ENCODE measurements around the gene FOXD4L5.
"Not testable (repeated sequence)": the region's sequence is repeated elsewhere in the genome, so short reads cannot be mapped to it uniquely, and the experiment has no call there.

DNA sequence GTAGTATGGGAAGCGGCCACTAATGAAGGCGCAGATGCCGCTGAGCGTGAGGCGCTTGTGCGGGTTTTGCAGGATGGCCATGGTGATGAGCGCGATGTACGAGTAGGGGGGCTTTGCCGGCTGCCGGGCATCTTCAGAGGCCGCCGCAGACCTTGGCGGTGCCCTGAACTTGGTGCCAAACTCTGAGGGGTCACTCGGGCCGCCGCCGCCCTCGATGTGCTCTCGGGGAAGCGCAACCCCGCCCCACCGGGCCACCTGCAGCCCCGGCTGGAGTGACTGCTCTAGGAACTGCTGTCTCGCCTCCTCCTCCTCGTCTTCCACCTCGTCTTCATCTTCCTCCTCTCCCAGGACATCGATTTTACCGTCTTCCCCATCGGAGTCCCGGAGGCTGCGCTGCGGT, 1.1 kb downstream of the FOXD4L5 start:
- not testable (repeated sequence) for TF ChIP-seq EP300 (IDR thresholded peaks at IDR 0.05; ENCODE audit: low read length); KDM1A (IDR thresholded peaks at IDR 0.05); SPI1 (IDR thresholded peaks at IDR 0.05; ENCODE audit: borderline replicate concordance, low read depth, low read length); ATF2 (CRISPR knock-in tag; IDR thresholded peaks at IDR 0.05); SIN3B (IDR thresholded peaks at IDR 0.05; ENCODE audit: low read depth); TEAD2 (tag; IDR thresholded peaks at IDR 0.05); MTF1 (CRISPR knock-in tag; IDR thresholded peaks at IDR 0.05; ENCODE audit: borderline replicate concordance); ZNF384 (IDR thresholded peaks at IDR 0.05; ENCODE audit: low read depth, low read length); MYC (IDR thresholded peaks at IDR 0.05; ENCODE audit: low read depth, low read length); MYC (CRISPR knock-in tag; IDR thresholded peaks at IDR 0.05; ENCODE audit: borderline replicate concordance, low read depth); RAD21 (CRISPR knock-in tag; conservative IDR thresholded peaks at IDR 0.05 in 1 of 2, IDR thresholded peaks at IDR 0.05 in 1 of 2)
- TF ChIP-seq, protein P1, sequence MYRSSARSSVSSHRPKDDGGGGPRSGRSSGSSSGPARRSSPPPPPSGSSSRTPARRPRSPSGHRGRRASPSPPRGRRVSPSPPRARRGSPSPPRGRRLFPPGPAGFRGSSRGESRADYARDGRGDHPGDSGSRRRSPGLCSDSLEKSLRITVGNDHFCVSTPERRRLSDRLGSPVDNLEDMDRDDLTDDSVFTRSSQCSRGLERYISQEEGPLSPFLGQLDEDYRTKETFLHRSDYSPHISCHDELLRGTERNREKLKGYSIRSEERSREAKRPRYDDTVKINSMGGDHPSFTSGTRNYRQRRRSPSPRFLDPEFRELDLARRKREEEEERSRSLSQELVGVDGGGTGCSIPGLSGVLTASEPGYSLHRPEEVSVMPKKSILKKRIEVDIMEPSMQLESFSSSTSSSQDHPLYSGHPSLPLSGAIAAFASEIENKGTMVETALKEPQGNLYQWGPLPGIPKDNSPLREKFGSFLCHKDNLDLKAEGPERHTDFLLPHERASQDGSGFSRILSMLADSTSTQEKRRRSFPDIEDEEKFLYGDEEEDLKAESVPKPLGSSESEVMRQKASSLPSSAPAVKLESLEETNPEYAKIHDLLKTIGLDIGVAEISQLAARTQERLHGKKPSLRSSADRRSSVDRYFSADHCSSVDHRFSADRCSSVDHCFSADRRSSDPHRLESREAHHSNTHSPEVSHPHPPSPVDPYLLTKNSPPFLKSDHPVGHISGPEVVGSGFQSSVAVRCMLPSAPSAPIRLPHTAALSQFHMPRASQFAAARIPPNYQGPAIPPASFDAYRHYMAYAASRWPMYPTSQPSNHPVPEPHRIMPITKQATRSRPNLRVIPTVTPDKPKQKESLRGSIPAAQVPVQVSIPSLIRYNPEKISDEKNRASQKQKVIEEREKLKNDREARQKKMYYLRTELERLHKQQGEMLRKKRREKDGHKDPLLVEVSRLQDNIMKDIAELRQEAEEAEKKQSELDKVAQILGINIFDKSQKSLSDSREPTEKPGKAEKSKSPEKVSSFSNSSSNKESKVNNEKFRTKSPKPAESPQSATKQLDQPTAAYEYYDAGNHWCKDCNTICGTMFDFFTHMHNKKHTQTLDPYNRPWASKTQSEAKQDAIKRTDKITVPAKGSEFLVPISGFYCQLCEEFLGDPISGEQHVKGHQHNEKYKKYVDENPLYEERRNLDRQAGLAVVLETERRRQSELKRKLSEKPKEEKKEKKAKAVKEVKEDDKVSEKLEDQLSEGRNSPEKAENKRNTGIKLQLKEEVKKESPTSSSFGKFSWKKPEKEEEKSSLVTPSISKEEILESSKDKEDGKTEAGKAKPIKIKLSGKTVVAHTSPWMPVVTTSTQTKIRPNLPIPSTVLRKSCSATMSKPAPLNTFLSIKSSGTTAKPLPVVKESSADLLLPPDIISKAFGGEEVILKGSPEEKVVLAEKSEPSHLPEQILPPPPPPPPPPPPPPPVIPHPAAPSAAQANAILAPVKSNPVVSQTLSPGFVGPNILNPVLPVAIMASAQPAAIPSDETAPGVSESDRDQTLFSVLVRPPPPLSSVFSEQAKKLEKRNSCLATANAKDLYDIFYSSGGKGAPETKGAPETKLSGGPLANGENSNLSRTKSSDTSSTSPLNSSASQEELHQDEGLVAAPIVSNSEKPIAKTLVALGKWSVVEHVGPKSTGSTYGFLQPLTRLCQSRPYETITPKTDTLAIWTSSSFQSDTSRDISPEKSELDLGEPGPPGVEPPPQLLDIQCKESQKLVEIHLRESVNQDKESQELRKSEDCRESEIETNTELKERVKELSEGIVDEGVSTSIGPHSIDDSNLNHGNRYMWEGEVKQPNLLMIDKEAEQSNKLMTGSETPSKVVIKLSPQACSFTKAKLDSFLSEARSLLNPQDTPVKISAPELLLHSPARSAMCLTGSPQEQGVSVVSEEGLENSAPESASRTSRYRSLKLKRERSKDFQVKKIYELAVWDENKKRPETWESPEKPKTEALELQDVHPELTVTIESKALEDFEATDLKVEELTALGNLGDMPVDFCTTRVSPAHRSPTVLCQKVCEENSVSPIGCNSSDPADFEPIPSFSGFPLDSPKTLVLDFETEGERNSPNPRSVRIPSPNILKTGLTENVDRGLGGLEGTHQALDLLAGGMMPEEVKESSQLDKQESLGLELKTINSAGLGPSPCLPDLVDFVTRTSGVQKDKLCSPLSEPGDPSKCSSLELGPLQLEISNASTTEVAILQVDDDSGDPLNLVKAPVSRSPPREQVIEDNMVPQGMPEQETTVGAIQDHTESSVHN (IDR thresholded peaks at IDR 0.05; ENCODE audit: borderline replicate concordance in 1 of 2, low read depth in 1 of 2): not testable (repeated sequence)
- TF ChIP-seq, protein P2, sequence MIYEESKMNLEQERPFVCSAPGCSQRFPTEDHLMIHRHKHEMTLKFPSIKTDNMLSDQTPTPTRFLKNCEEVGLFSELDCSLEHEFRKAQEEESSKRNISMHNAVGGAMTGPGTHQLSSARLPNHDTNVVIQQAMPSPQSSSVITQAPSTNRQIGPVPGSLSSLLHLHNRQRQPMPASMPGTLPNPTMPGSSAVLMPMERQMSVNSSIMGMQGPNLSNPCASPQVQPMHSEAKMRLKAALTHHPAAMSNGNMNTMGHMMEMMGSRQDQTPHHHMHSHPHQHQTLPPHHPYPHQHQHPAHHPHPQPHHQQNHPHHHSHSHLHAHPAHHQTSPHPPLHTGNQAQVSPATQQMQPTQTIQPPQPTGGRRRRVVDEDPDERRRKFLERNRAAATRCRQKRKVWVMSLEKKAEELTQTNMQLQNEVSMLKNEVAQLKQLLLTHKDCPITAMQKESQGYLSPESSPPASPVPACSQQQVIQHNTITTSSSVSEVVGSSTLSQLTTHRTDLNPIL (CRISPR knock-in tag; IDR thresholded peaks at IDR 0.05): not testable (repeated sequence)

Data from K562 (cell line).